HG03196 (cell line): ENCODE results near the gene PPP3CA.
A peak's percentile ranks its signal among the peaks of the same experiment; 100 is the strongest.
"Not testable (repeated sequence)": the region's sequence is repeated elsewhere in the genome, so short reads cannot be mapped to it uniquely, and the experiment has no call there.

Experiments
- ATAC-seq: cut with Tn5 transposase; IDR thresholded peaks from one replicate; pipeline ENCODE4 v1.9.1; 2021; ENCODE audit not compliant: unreplicated experiment

PPP3CA gene

DNA sequence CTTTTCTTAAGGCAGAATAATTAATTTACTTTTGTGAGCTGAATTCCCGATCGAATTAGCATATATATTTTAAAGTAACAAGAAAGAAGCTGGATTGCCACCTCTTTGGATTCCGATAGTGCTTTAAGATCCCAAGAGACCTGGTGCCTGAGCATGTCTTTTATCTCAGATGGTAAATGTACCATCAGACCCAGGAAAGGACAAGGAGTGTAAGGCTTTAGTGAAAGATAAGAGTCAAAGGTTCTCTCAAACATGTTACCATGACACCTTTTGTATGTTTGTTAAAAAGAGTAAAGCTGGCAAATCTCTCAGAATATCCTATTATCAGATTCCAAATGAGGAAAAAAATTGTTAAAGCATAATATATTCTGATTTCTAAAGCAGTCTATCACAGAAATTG lies 198.8 kb downstream of the PPP3CA start:
- ATAC-seq = no peak

DNA sequence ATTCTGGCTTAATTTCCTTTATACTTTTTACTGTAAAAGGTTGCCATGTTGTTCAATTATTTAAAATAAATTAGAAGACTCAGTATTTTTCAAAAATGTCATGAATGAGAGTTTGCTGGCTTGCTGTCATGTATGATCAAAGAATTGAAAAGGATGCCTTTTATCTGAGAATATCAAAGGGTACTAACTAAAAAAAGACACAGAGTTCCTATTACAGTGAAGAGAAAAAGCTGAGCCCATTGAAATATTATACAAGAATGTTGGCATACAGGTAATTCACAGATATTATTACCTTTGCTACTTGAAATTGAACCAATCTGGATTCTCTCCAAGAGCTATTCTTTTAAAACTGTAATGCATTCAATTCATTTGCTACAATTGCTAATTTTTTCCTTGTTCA lies 200.0 kb downstream of the PPP3CA start:
- no peak for ATAC-seq

DNA sequence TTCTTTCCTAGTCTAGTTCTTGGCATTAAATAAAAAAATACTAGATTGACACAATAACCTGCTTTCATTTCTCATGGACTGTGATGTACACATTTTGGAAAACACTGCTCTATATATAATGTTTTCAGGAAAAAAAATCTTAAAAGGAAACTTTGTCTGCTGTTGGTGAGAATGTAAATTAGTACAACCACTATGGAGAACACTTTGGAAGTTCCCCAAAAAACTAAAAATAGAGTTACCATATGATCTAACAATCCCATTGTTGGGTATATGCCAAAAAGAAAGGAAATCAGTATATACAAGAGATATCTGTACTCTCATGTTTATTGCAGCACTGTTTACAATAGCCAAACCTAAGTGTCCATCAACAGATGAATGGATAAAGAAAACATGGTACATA lies 202.3 kb downstream of the PPP3CA start:
- no peak for ATAC-seq

DNA sequence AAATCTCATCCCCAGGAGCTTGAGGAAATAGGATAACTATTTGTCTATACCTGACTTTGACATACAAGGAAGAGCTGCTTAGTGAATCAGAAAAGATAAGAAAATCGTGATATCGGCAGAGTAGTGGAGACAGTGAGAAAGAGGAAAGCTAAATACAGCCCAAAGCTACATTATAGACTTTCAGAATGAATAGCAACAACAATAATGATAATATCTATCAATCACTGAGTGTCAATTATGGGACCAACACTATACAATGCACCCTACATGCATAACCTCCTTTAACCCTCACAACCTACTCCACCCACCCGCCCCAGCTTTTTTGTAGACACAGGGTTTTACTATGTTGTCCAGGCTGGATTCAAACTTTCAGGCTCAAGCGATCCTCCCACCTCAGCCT lies 205.1 kb downstream of the PPP3CA start:
- no peak for ATAC-seq

DNA sequence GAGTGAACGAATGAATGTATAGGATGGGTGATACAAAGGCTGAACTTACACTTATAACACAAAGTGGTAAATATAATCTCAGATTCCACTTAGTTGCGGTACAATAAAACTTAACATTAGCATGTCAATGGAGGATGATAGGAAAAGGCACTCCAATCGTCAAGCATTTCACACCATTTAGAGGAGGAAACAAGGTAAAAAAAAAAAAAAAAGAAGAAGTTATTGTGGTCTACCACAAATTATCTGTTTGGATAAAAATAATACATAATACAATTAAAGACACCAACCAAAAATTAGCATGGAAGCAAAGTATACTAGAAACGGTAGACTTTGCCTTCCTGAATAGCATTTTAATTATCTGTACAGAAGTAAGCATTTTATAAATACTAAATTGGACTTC lies 205.5 kb downstream of the PPP3CA start:
- no peak for ATAC-seq

DNA sequence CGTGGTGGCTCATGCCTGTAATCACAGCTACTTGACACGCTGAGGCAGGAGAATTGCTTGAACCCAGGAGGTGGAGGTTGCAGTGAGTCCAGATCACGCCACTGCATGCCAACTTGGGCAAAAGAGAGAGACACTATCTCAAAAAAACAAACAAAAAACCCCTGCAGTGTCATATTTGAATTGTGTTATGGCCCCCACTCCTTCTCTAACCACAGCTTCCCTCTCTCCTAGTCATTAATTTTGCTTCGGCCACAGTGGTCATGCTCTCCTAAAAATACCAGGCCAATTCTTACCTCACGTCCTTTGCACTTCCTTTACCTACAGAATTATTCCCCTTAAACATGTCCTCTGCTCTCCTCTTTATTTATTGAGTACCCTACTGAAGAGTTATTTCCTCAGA lies 206.1 kb downstream of the PPP3CA start:
- ATAC-seq = no peak

DNA sequence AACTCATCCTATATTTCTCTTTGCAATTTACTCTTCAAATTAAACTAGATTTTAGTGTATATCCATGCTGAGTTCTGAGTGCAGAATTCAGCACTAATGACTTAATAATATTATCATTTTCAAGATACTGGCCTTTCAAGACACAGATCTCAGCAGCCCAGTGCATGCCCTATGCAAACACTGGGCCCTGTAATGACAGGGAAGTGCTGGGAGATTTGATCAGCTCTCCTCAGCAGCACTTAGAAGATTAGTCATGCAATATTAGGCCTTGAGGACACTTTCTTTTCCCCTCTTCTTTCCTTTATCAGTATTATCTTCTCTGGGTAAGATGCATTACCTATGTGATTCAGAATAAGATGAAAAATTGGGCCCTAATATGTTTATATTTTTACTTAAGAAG lies 207.1 kb downstream of the PPP3CA start:
- no peak for ATAC-seq

DNA sequence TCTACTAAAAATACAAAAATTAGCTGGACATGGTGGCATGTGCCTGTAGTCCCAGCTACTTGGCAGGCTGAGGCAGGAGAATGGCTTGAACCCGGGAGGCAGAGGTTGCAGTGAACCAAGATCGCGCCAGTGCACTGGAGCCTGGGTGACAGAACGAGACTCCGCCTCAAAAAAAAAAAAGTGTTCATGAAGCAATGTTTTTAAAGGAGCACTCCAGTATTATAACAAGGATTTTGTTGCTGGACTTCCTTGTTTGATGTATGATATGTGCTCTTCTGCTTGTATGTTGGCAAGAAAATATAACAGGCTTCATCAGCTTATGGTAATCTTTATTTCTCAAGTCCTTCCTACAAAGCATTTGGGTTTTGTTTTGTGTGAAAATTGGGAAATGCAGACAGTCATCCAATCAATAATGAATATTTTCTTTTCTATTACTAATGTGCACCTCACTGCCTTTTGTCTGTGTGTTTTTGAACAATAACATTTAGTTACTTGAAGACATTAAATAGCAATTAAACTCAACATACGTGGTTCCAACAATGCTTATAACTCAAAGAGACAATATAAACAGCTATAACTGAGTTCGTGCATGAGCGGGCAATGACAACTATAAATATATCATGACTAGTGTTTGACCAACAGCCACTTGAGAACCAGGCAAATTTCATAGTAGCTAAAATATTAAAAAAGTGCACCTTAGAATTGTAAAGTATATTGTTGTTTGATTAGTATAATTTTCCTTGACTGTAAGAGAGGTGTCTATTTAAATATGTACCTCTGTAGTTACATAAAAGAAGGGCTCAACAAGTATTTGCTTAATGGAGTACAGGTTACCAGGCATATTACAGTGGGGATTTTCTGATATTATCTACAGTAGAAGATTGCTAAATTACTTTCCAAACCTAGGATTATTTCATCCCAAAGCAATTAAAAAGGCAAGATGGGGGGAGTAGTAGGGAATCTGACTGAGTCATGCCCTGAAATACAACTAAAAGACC lies 210.7 kb downstream of the PPP3CA start:
- ATAC-seq = no peak

DNA sequence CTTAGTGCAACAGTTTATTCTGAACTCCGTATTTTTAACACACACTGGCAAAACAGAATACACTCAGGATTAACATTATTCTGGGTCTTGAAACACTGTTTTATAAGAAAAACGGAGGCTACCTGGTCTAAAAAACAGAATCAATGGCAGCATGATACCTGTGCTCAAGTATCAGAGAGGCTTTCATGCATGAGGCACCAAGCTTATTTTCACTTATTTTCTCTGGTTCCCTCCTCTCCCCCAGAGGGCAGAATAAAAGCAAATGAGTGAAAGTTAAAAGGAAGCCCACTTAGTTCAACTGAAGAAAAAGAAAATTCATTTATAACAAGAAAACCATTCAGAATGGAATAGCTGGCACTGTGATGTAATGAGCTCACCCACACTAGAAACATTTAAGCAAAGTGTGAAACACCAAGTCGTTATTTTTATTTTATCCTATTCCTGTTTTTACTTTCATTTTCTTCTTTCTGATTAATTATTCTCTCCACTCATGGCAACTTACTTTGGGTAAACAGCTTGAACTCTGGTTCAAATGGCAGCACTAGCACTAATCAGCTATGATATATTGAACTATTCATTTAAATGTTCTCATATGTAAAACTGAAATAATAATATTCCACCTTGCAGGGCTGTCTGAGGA lies 211.8 kb downstream of the PPP3CA start:
- ATAC-seq = peak; percentile 57

DNA sequence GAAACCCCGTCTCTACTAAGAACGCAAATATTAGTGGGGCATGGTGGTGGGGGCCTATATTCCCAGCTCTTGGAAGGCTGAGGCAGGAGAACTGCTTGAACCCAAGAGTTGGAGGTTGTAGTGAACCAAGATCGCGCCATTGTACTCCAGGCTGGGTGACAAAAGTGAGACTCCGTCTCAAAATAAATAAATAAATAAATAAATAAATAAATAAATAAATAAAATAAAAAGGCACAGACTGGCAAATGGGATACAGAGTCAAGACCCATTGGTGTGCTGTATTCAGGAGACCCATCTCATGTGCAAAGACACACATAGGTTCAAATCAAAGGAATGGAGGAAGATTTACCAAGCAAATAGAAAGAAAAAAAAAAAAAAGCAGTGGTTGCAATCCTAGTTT lies 216.3 kb downstream of the PPP3CA start:
- ATAC-seq = not testable (repeated sequence)

DNA sequence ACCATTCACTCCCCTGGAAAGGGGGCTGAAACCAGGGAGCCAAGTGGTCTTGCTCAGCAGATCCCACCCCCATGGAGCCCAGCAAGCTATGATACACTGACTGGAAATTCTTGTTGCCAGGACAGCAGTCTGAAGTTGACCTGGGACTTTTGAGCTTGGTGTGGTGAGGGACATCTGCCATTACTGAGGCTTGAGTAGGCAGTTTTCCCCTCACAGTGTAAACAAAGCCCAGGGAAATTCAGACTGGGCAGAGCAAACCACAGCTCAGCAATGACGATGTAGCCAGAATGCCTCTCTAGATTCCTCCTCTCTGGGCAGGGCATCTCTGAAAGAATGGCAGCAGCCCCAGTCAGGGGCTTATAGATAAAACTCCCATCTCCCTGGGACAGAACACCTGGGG lies 218.4 kb downstream of the PPP3CA start:
- ATAC-seq = not testable (repeated sequence)

DNA sequence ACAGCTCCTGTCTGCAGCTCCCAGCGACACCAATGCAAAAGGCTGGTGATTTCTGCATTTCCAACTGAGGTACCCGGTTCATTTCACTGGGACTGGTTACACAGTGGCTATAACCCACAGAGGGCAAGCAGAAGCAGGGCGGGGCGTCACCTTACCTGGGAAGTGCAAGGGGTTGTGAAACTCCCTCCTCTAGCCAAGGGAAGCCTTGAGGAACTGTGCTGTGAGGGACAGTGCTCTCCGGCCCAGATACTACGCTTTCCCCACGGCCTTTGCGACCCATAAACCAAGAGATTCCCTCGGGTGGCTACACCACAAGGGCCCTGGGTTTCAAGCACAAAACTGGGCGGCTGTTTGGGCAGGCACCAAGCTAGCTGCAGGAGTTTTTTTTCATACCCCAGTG lies 218.9 kb downstream of the PPP3CA start:
- ATAC-seq = no peak

DNA sequence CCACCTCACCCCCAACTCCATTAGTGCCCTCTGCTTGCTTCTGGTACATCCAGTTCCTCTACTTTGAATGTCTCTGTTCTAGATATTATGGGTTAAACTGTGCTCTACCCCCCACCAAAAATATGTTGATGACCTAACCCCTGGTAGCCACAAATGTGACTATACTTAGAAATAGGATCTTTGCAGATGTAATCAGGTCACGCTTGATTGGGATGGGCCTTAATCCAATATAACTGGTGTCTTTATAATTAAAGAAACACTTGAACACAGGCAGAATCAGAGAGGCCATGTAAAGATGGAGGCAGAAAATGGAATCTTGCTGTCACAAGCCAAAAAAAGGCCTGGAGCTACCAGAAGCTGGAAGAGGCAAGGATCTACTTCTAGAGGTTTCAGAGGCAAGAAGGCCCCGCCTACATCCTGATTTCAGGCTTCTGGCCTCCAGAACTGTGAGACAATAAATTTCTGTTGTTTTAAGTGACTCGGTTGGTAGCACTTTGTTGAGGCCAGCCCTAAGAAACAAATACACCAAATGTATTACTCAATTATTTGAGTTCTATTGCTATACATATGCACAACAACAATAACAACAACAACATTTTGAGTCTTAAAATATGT lies 220.0 kb downstream of the PPP3CA start:
- ATAC-seq = no peak

DNA sequence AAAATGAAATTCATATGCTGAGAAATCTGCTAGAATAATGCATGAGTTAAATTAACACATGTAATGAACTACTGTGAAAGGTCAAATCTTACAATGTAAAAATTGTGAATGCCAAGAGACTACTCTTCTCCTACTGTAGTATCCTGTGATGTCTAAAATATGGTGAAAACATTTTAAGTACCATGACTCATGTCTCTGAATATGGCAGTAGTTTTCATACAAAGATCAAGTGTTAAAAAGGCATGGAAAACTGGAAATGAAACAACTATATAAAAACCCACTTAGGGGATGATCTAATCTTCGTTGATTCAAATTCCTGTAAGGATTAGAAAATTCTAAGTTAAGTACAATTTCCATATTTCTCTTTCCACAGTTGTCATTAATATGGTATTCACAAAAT lies 221.3 kb downstream of the PPP3CA start:
- ATAC-seq = no peak

DNA sequence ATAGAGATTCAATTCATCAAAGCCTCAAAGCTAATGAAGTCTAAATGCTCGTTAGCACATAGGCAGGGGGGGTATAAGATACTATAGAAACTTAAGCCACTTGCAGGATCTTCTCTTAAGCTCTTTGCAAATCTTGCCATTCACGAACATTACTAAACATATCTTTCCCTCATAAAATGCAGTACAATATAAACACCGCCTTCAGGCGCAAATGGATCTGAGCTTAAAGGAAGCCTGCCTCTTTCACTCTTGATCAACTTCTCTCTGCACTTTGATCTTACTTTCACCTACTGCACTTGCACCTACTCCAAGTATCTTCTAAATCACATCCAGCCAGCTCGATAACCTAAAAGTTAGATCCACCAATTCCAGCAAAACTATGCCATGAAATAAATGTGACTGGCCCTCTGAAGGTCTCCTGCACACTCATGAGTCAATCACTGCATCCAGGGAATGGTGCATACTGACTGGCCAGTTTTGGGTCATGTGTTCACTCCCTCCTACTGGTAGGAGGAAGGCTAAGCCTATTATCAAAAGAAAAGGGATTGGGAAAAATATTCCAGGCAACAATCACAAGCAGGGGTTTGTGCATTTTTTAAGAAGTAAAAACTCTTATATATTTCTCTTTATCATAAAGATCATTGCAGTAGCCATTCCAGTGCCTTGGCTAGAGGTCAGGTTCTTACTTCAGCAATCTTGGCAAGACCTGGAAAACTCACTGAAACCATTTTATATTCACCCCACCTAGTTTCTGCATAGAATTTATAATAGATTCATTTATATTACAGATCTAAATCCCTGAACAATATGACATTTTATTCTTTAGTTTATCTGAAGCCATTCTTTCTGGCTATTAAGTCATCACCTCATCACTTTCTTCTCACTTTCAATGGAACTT lies 222.0 kb downstream of the PPP3CA start:
- no peak for ATAC-seq

DNA sequence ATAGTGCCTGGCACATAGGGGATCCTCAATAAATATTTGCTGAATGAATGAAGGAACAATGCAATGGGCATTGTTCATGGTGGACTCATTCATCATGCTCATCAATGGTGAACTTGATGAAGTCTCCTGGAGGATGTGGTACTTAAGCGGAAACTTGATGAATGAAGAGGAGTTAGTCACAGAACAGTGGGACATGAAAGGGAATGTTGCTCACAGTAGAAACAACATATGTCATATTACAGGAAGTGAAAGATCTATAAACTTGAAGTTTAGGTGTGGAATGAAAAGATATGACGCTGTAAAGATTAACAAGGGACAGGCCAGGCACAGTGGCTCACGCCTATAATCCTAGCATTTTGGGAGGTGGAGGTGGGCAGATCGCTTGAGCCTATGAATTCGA lies 224.1 kb downstream of the PPP3CA start:
- no peak for ATAC-seq

DNA sequence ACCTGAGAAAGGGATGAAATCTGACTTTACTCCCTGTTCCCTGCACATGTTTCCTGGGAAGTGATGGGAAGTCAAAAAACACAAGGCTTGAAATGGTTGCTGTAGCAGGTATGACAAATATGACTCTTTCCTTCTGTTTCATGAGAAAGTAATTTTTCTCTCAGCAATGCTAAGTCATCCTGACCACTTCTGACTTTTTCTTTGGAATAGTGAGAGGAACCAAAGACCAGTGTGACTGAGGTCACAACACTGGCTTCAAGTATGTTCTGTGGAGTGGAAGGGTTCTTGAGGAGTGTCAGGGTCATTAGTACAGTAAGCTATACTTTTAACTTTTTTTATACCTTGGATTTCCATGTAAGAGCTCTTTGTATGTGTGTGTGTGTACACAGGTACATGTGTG lies 225.3 kb downstream of the PPP3CA start:
- no peak for ATAC-seq

DNA sequence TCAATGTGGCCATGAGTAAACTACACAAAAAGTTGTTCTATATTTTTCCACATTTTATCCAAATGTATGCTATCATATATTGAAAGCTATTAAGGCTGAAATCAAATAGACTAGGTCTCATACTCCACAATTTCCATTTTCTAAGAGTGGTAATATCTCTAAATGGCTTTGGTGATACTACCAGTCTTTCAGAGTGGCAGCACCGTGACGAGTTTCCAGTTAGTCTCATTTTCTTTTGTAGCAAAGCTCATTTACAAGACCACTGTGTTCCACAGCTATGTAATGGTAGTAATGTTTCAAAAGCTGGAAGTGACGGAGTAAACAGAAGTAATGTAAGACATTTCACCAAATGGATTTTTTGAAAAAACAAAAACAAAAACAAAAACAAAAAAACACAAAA lies 228.2 kb downstream of the PPP3CA start:
- no peak for ATAC-seq

DNA sequence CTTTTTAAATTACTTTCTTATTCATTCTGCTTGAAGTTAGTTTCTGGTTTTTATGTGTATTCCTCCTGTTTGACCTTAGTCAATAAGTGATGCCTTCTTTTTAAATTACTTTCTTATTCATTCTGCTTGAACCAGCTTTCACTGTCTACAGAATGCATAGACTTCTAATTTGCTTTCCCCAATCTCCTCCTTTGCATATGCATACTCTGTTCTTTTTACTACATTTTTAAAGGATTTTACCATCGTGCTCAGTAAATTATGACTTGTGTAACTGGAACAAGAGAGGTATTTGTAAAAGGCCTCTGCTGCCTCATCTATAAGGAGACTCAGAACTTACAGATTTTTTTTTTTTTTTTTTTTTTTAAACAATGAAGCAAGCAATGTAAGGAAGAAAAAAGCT lies 228.7 kb downstream of the PPP3CA start:
- no peak for ATAC-seq

DNA sequence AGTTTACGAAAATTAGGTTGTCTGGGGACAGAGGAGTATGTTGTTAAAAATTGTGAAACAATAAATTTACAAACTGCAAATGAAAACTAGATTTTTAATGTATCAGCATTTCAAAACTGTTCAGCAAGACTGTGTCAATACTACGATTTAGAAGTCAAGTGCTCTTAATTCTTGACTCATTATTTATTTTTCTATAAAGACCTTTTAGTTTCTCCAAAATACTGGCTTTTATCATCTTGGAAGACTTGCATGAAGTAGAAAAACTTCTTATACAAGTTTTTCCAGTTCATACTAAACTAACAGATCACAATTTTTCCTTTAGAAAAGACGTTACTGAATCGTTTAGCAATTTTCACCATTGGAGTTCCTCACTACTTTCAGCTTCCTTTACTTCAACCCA lies 231.4 kb downstream of the PPP3CA start:
- no peak for ATAC-seq

DNA sequence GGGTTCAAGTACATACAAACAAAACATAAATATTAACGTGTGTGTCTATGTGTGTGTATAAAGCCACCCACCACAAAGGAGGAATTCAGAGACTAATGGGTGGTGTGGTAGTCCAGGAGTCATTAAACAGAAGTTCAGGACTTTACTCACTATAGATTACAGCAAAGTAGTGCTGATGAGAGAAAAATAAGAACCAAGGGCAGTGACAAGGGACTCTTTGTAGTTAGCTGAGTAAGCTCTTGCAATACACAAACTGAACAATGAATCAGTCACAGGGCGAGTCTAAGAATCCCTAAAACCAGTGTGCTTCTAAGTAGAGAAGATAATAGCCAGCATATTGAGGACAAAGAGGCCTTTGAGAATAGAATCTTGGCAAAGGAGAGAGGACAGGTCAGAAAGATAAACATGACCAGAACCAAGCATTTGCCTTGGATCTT lies 232.4 kb downstream of the PPP3CA start:
- ATAC-seq = no peak
